ENCODE results near the gene LPP. TPM values are rescaled to one million over a fixed set of nuclear protein-coding genes. Genes with fewer than 3 reads are reported as not detected.

Gene LPP
- total and polyA plus RNA-seq, 2 of the 4 experiments (the other 2 are of a cell fraction), result 16.0 to 130 TPM

GRCh38 chr3:188533612-188534357 is 379.8 kb downstream of the LPP start:
- no peak overlapping the region for H3K4me3 ChIP-seq (ENCODE audit: insufficient read depth, low read depth, low read length)

More at GRCh38 chr3:188533612-188534357, 379.8 kb downstream of the LPP start:
- Histone ChIP-seq H2AK5ac (ENCODE audit: low read depth, low read length) (no peak overlapping the region), H3K4ac (ENCODE audit: low read depth, low read length) (no peak overlapping the region), H3K79me1 (ENCODE audit: low read depth in 1 of 2, low read length in 2 of 2) (peaks cover 28 to 69% of the 10 kb centered on the region in 2 experiments), H3K4me2 (ENCODE audit: low read depth, low read length) (peak overlapping the region; percentile 30), H3K27me3 (ENCODE audit: control insufficient read depth, insufficient read depth, low read length) (no peaks in the 10 kb centered on the region), H3K4me1 (ENCODE audit: control insufficient read depth, insufficient read depth, low read length) (peaks cover 12% of the 10 kb centered on the region), H4K8ac (ENCODE audit: low read depth in 2 of 2, low read length in 2 of 2) (peak overlapping the region in 1 of 2 experiments; percentile 16; a peak in 1 of 4 replicates), H2AFZ (replicated peaks; ENCODE audit: low read length, poor library complexity) (no peak overlapping the region), H3K9ac (ENCODE audit: low read depth, low read length) (no peak overlapping the region), H3K14ac (replicated peaks; ENCODE audit: low read depth, low read length) (no peak overlapping the region), H2BK15ac (ENCODE audit: low read depth, low read length) (no peak overlapping the region; the same call in 2 of the 3 replicates), H4K20me1 (ENCODE audit: insufficient read depth, low read length) (peaks cover 24% of the 10 kb centered on the region; the same call in 1 of the 2 replicates), H3K23ac (ENCODE audit: low read depth, low read length) (no peak overlapping the region), H4K5ac (ENCODE audit: low read depth, low read length) (no peak overlapping the region), H4K91ac (ENCODE audit: insufficient read depth, low read depth, low read length) (no peak overlapping the region), H3K56ac (ENCODE audit: extremely low read depth, insufficient read depth, low read length) (no peak overlapping the region), H3K9me3 (ENCODE audit: control insufficient read depth, insufficient read depth, low read length) (no peaks in the 10 kb centered on the region), H2BK120ac (ENCODE audit: low read depth, low read length) (no peak overlapping the region), H3K36me3 (ENCODE audit: control insufficient read depth, insufficient read depth, low read length) (no peaks in the 10 kb centered on the region; the same call in 1 of the 2 replicates), H2BK20ac (ENCODE audit: low read depth, low read length) (peak overlapping the region; percentile 1; the same call in 1 of the 2 replicates), H3K27ac (ENCODE audit: insufficient read depth, low read length) (peak overlapping the region; percentile 38; the same call in 1 of the 2 replicates), H3K18ac (ENCODE audit: low read depth, low read length) (peak overlapping the region; percentile 9; the same call in 1 of the 2 replicates), H2BK5ac (ENCODE audit: low read depth, low read length, poor library complexity, severe bottlenecking) (peak overlapping the region; percentile 0), H2AK9ac (replicated peaks; ENCODE audit: low read depth, low read length, poor library complexity) (no peak overlapping the region), H3K9me1 (ENCODE audit: insufficient read depth, low read length) (peaks cover 11% of the 10 kb centered on the region)
- WGBS, 2 experiments (ENCODE audit: extremely low coverage in 2 of 2, insufficient read length in 1 of 2), result no CpG with 5 or more reads among the region's 4 CpGs
- in situ Hi-C loops (cut with MboI; ENCODE audit: low sequenced_read_pairs) (loop anchor here (25.0 kb wide), 1 partner anchor 796 kb away; the partner anchor contains the start of gene BCL6), intact Hi-C loops (cut with micrococcal nuclease) (loop anchor here (10.0 kb wide), 1 partner anchor 421 kb away; no protein-coding TSS in a partner anchor), dilution Hi-C loops (cut with HindIII; ENCODE audit: low sequenced_read_pairs, unreplicated experiment) (no loop called here)
- ChIA-PET POLR2A (ENCODE audit: unreplicated experiment) (interaction anchor here (0.7 kb wide), 1 partner anchor 420 kb away, joined by 8 read pairs; no protein-coding TSS in a partner anchor), CTCF (interaction anchor here (0.6 to 1.1 kb wide), 2 partner anchors 168 to 421 kb away, joined by 4 to 6 read pairs; no protein-coding TSS in a partner anchor)
- ATAC-seq (ENCODE audit: low read depth) (0 out of 2 replicates have a peak, but pooled peaks have one; percentile 16), DNase-seq (no peak)
- no TSS peak for BruUV-seq (replicated peaks)
- TF ChIP-seq FOS (IDR thresholded peaks at IDR 0.05; ENCODE audit: low read depth, low read length), result no peak
- TF ChIP-seq MXI1 (IDR thresholded peaks at IDR 0.05; ENCODE audit: borderline replicate concordance, low read depth, low read length), result no peak
- no peak for TF ChIP-seq POLR2A (IDR thresholded peaks at IDR 0.05; ENCODE audit: low read depth, low read length)
- TF ChIP-seq MAFK (IDR thresholded peaks at IDR 0.05; ENCODE audit: low read depth, low read length), result no peak
- TF ChIP-seq BHLHE40 (IDR thresholded peaks at IDR 0.05; ENCODE audit: low read depth, low read length), result no peak
- TF ChIP-seq CEBPB (IDR thresholded peaks at IDR 0.05; ENCODE audit: low read depth, low read length), result no peak
- TF ChIP-seq CHD1 (IDR thresholded peaks at IDR 0.05; ENCODE audit: low read depth, low read length), result no peak
- TF ChIP-seq RAD21 (IDR thresholded peaks at IDR 0.05; ENCODE audit: low read length), result no peak
- TF ChIP-seq RFX5 (IDR thresholded peaks at IDR 0.05; ENCODE audit: low read depth, low read length), result no peak
